HL-60 (cell line): ENCODE results near the gene CD2.

Experiments used
- DNase-seq, 2 experiments: peaks; one replicate each; pipeline ENCODE4 v3.0.0-alpha.2; 2010 to 2020; ENCODE audit warnings: low read depth in 1 of 2, low spot score in 1 of 2
- H3K27ac ChIP-seq: fragments of 250-450 bp; sonication (Bioruptor Pico); replicated peaks from 2 replicates; pipeline ENCODE4 v1.5.1; 2020; ENCODE audit warnings: mild to moderate bottlenecking, moderate library complexity
- H3K27me3 ChIP-seq: fragments of 250-450 bp; sonication (Bioruptor Pico); 2 replicates; pipeline ENCODE4 v1.5.1; 2021; ENCODE audit warnings: mild to moderate bottlenecking, moderate library complexity; ENCODE audit not compliant: insufficient read depth, poor library complexity, severe bottlenecking
- H3K4me3 ChIP-seq: replicated peaks from 2 replicates; pipeline ENCODE4 v1.5.1; 2011; ENCODE audit warnings: mild to moderate bottlenecking, control low read depth, low read length; ENCODE audit not compliant: insufficient read depth
- GABPA ChIP-seq: IDR thresholded peaks from 2 replicates; pipeline ENCODE4 v1.6.1; 2012; ENCODE audit warnings: low read depth
- POLR2AphosphoS5 ChIP-seq: IDR thresholded peaks from 2 replicates; pipeline ENCODE4 v1.6.1; 2012; ENCODE audit warnings: low read depth
- REST ChIP-seq: IDR thresholded peaks from 2 replicates; pipeline ENCODE4 v1.6.1; 2012; ENCODE audit warnings: low read depth; ENCODE audit not compliant: insufficient replicate concordance
- SPI1 ChIP-seq: IDR thresholded peaks from 2 replicates; pipeline ENCODE4 v1.6.1; 2012; ENCODE audit warnings: low read depth, mild to moderate bottlenecking, borderline replicate concordance
- TF ChIP-seq, protein P1 (sequence below): IDR thresholded peaks from one replicate; pipeline ENCODE4 v1.5.1; 2011; ENCODE audit warnings: low read length, control low read depth, inconsistent platforms; ENCODE audit not compliant: insufficient read depth

CD2 gene

DNA sequence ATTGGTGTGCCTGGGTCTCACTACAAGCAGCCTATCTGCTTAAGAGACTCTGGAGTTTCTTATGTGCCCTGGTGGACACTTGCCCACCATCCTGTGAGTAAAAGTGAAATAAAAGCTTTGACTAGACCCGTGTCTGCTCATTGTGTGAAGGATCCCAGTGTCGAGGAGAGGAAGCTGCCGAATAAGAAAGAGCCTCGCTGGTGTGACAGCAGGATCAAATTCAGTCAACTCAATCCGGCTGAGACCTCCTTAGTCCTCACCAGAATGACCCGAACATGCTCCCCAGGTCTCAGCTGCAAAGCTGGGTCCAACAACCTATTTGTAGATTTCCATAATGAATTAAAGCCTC, 14.8 kb downstream of the CD2 start:
- Histone ChIP-seq H3K27me3 (no peaks in the 10 kb centered on the region), H3K27ac (0 out of 2 replicates have a peak overlapping the region, but pooled peaks have one; percentile 1), H3K4me3 (no peak overlapping the region)
- TF ChIP-seq, protein P1, sequence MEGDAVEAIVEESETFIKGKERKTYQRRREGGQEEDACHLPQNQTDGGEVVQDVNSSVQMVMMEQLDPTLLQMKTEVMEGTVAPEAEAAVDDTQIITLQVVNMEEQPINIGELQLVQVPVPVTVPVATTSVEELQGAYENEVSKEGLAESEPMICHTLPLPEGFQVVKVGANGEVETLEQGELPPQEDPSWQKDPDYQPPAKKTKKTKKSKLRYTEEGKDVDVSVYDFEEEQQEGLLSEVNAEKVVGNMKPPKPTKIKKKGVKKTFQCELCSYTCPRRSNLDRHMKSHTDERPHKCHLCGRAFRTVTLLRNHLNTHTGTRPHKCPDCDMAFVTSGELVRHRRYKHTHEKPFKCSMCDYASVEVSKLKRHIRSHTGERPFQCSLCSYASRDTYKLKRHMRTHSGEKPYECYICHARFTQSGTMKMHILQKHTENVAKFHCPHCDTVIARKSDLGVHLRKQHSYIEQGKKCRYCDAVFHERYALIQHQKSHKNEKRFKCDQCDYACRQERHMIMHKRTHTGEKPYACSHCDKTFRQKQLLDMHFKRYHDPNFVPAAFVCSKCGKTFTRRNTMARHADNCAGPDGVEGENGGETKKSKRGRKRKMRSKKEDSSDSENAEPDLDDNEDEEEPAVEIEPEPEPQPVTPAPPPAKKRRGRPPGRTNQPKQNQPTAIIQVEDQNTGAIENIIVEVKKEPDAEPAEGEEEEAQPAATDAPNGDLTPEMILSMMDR: no peak
- TF ChIP-seq SPI1 (no peak), POLR2AphosphoS5 (no peak), GABPA (no peak), REST (no peak)
- no peak for DNase-seq

DNA sequence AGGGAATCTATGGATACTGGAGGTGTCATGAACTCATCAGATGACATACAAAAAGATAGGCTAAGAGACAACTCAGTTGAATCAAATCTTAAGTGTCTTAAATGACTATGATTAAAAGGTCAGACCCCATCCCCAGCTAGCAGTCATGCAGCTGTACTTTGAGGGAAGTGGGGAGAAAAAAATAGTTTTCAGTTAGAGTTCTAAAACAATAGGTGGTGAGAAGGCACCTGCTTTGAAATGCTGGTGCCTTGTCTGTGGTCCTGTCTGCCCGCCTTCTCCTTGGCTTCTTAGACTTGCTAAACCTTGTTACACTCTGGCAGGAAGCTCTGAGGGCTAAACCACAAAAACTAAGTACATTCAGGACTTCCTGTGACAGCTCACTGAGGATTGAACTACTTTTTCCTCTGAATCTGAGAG, 15.3 kb downstream of the CD2 start:
- peak in 1 of 2 experiments; percentile 83 for DNase-seq
- Histone ChIP-seq H3K27ac (0 out of 2 replicates have a peak overlapping the region, but pooled peaks have one; percentile 1), H3K4me3 (no peak overlapping the region), H3K27me3 (no peaks in the 10 kb centered on the region)
- TF ChIP-seq GABPA (peak; percentile 49; the same call in 1 of the 2 replicates), POLR2AphosphoS5 (peak; percentile 82), REST (no peak), SPI1 (peak; percentile 37; the same call in 1 of the 2 replicates)
- TF ChIP-seq, protein P1: no peak

DNA sequence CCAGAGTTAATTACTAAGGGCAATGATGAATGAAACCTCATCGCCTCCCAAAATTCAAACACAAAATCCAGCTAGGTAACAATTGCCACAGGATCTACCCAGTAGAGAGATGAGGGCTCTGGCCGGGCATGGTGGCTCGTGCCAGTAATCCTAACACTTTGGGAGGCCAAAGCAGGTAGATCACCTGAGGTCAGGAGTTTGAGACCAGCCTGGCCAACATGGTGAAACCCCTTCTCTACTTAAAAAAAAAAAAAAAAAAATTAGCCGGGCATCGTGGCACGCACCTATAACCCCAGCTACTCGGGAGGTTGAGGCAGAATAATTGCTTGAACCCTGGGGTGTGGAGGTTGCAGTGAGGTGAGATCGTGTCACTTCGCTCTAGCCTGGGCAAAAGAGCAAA, 15.8 kb downstream of the CD2 start:
- DNase-seq: no peak
- TF ChIP-seq POLR2AphosphoS5: no peak
- TF ChIP-seq, protein P1: no peak
- TF ChIP-seq GABPA: no peak
- no peak for TF ChIP-seq SPI1
- TF ChIP-seq REST: no peak
- H3K27me3 ChIP-seq: no peaks in the 10 kb centered on the region
- no peak overlapping the region for H3K4me3 ChIP-seq
- no peak overlapping the region for H3K27ac ChIP-seq
